ENCODE results near the gene FKBP5. TPM values are rescaled to one million over a fixed set of nuclear protein-coding genes. Genes with fewer than 3 reads are reported as not detected.

Gene FKBP5
- total RNA-seq, 4 donors from 2014 or later: 304 to 768 (median 608) TPM

GRCh38 chr6:35686436-35686835, 2.3 kb downstream of the FKBP5 start:
- Histone ChIP-seq H3K27me3 (no peaks in the 10 kb centered on the region), H3K27ac (peak overlapping the region; percentile 99 to 100 (median 100)), H3K36me3 (peaks cover 0 to 31% (median 3%) of the 10 kb centered on the region in 3 donors), H3K4me1 (peaks cover 0 to 61% (median 21%) of the 10 kb centered on the region in 4 donors), H3K9me3 (no peaks in the 10 kb centered on the region), H3K4me3 (peak overlapping the region; percentile 66 to 97 (median 86))
- DNase-seq (ENCODE audit: low spot score in 2 of 2): no peak
- no peak for TF ChIP-seq CTCF (IDR thresholded peaks at IDR 0.05)
- TF ChIP-seq EP300 (IDR thresholded peaks at IDR 0.05): no peak
- no peak for TF ChIP-seq POLR2A (IDR thresholded peaks at IDR 0.05)
- 72 to 84% methylated on average over 2 of the region's 2 CpGs for WGBS, 2 donors

- Histone ChIP-seq H3K4me3 (peak overlapping the region in 1 of 4 donors; percentile 88), H3K36me3 (peaks cover 3 to 55% (median 4%) of the 10 kb centered on the region in 3 donors), H3K4me1 (peaks cover 0 to 67% (median 13%) of the 10 kb centered on the region in 4 donors), H3K27ac (peak overlapping the region in 1 of 4 donors; percentile 100), H3K27me3 (no peaks in the 10 kb centered on the region), H3K9me3 (no peaks in the 10 kb centered on the region)
- TF ChIP-seq EP300 (IDR thresholded peaks at IDR 0.05): peak in 1 of 2 donors; percentile 48
- TF ChIP-seq POLR2A (IDR thresholded peaks at IDR 0.05): no peak
- DNase-seq (ENCODE audit: low spot score in 2 of 2): no peak
Measured at GRCh38 chr6:35683267-35683666, 5.4 kb downstream of the FKBP5 start.

- Histone ChIP-seq H3K4me1 (peaks cover 0 to 87% (median 26%) of the 10 kb centered on the region in 4 donors), H3K9me3 (no peaks in the 10 kb centered on the region), H3K27me3 (no peaks in the 10 kb centered on the region), H3K36me3 (peaks cover 3 to 69% (median 4%) of the 10 kb centered on the region in 3 donors), H3K27ac (peak overlapping the region in 2 of 4 donors; percentile 35 to 100), H3K4me3 (peak overlapping the region in 1 of 4 donors; percentile 13)
- no peak for TF ChIP-seq EP300 (IDR thresholded peaks at IDR 0.05)
- TF ChIP-seq POLR2A (IDR thresholded peaks at IDR 0.05): no peak
- no peak for TF ChIP-seq CTCF (IDR thresholded peaks at IDR 0.05)
- DNase-seq (ENCODE audit: low spot score in 2 of 2): no peak
- 80 to 100% methylated on average over 1 of the region's 1 CpG for WGBS, 2 donors
Measured at GRCh38 chr6:35681298-35681697, 7.4 kb downstream of the FKBP5 start.

- TF ChIP-seq CTCF (IDR thresholded peaks at IDR 0.05) (no peak), EP300 (IDR thresholded peaks at IDR 0.05) (no peak), POLR2A (IDR thresholded peaks at IDR 0.05) (no peak)
- Histone ChIP-seq H3K9me3 (no peaks in the 10 kb centered on the region), H3K36me3 (peaks cover 3 to 67% (median 4%) of the 10 kb centered on the region in 3 donors), H3K4me1 (peaks cover 0 to 99% (median 42%) of the 10 kb centered on the region in 4 donors), H3K27ac (peak overlapping the region in 1 of 4 donors; percentile 60), H3K4me3 (peak overlapping the region in 1 of 4 donors; percentile 13), H3K27me3 (no peaks in the 10 kb centered on the region)
- DNase-seq (ENCODE audit: low spot score in 2 of 2): no peak
- WGBS, 2 donors: 96 to 98% methylated on average over 1 of the region's 1 CpG
Measured at GRCh38 chr6:35679399-35679798, 9.3 kb downstream of the FKBP5 start.

- H3K36me3 ChIP-seq: peaks cover 2 to 62% (median 4%) of the 10 kb centered on the region in 3 donors
- WGBS, 2 donors: 100% methylated on average over 1 of the region's 1 CpG
- H3K4me3 ChIP-seq: peak overlapping the region in 1 of 4 donors; percentile 13
- H3K9me3 ChIP-seq: no peaks in the 10 kb centered on the region
- DNase-seq (ENCODE audit: low spot score in 2 of 2): no peak
- no peaks in the 10 kb centered on the region for H3K27me3 ChIP-seq
- TF ChIP-seq POLR2A (IDR thresholded peaks at IDR 0.05) (no peak), CTCF (IDR thresholded peaks at IDR 0.05) (no peak), EP300 (IDR thresholded peaks at IDR 0.05) (no peak)
- H3K4me1 ChIP-seq: peaks cover 0 to 99% (median 43%) of the 10 kb centered on the region in 4 donors
- H3K27ac ChIP-seq: peak overlapping the region in 3 of 4 donors; percentile 36 to 60 (median 38)
Measured at GRCh38 chr6:35678814-35679213, 9.9 kb downstream of the FKBP5 start.

Data from tibial nerve (tissue), 4 donors.